ENCODE results near the gene PER2. TPM values are rescaled to one million over a fixed set of nuclear protein-coding genes. Genes with fewer than 3 reads are reported as not detected.

Gene PER2
- total and polyA plus RNA-seq, 2 donors (not counting 3 experiments of a cell fraction or from before 2014, with no cell fraction given), result 0.86 to 3.8 TPM

DNA sequence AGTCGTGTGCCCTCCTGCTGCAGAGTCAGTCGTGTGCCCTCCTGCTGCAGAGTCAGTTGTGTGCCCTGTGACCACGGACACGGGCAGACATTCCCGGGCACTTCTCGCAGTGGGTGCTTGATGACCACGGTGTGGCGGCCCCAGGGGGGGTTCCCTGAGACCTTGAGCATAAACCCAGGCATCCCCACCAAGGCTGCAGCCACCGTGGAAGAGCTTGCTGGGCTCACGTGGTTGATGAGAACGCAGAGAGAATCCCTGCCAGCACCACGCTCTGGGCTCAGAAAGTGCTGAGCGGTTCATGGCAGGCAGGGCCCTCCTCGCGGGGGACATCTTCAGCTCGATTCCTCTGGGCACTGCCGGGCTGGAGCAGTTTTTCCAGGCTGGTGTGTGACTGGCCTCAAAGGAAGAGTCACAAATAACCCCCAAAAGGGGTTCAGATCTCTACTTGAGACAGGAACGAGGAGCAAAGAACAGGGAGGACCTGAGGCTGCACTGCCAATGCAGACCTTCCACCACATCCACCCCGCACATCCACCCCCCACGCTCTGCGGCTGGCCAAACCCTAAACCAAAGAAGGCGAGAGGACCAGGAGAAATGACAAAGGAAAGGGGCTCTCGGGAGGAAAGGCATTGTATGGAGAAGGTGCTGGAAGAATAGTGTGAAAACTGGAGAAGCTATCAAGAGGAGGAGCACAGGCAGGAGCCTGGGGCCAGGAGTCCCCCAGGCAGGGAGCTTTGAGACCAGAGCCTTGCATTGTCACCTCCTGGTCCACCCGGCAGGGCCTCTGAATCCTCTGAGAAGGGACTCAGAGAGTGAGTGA lies 8.4 kb upstream of the PER2 start:
- no peak overlapping the region for H3K4me3 ChIP-seq (replicated peaks in 1 of 3; ENCODE audit: insufficient read depth in 1 of 3, low read depth in 1 of 3, low read length in 3 of 3)
- FAIRE-seq (no peak), DNase-seq (ENCODE audit: low read depth, low spot score) (no peak)
- H3K9me1 ChIP-seq (replicated peaks; ENCODE audit: control insufficient read depth, extremely low read depth, insufficient read depth, low read length), result no peaks in the 10 kb centered on the region
- H3K27ac ChIP-seq (ENCODE audit: insufficient read depth, low read depth, low read length), result no peak overlapping the region
- H3K9me3 ChIP-seq (replicated peaks; ENCODE audit: control insufficient read depth, insufficient read depth, low read length), result no peaks in the 10 kb centered on the region
- H3K36me3 ChIP-seq (ENCODE audit: control insufficient read depth in 2 of 2, extremely low read depth in 1 of 2, insufficient read depth in 2 of 2, low read length in 2 of 2), result no peaks in the 10 kb centered on the region
- ChIA-PET POLR2A (no interaction called here), CTCF (no interaction called here)
- intact Hi-C loops (cut with micrococcal nuclease) (no loop called here), dilution Hi-C loops (cut with MboI; ENCODE audit: extremely low pct_ligation_motif_present, low sequenced_read_pairs) (no loop called here)
- BruUV-seq (replicated peaks), result no TSS peak
- no peaks in the 10 kb centered on the region for H4K20me1 ChIP-seq (replicated peaks; ENCODE audit: control insufficient read depth, extremely low read depth, insufficient read depth, low read length)
- no peak overlapping the region for H2AFZ ChIP-seq (ENCODE audit: low read depth, low read length)
- H3K4me1 ChIP-seq (ENCODE audit: control insufficient read depth, extremely low read depth, insufficient read depth, low read length), result no peaks in the 10 kb centered on the region
- TF ChIP-seq, protein P1, sequence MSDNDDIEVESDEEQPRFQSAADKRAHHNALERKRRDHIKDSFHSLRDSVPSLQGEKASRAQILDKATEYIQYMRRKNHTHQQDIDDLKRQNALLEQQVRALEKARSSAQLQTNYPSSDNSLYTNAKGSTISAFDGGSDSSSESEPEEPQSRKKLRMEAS (IDR thresholded peaks at IDR 0.05; ENCODE audit: insufficient read depth, insufficient read length), result no peak
- TF ChIP-seq FOS (IDR thresholded peaks at IDR 0.05; ENCODE audit: borderline replicate concordance, insufficient read depth, low read length) (no peak), JUN (IDR thresholded peaks at IDR 0.05; ENCODE audit: borderline replicate concordance, insufficient read depth, insufficient read length, low read depth) (no peak), CTCF (IDR thresholded peaks at IDR 0.05; ENCODE audit: extremely low read depth in 1 of 2, insufficient read depth in 1 of 2, low read depth in 1 of 2, low read length in 2 of 2) (no peak), POLR2A (IDR thresholded peaks at IDR 0.05; ENCODE audit: low read depth, low read length) (no peak), GATA2 (IDR thresholded peaks at IDR 0.05; ENCODE audit: insufficient read depth, insufficient read length, low read depth, low read length) (no peak), EZH2 (IDR thresholded peaks at IDR 0.05; ENCODE audit: borderline replicate concordance, low read depth, low read length, severe bottlenecking) (no peak), MYC (IDR thresholded peaks at IDR 0.05; ENCODE audit: low read depth, low read length) (no peak), POLR2AphosphoS5 (IDR thresholded peaks at IDR 0.05; ENCODE audit: insufficient read depth, low read depth, low read length) (no peak)
- H3K9ac ChIP-seq (replicated peaks; ENCODE audit: extremely low read depth, insufficient read depth, low read length), result no peak overlapping the region
- H3K79me2 ChIP-seq (ENCODE audit: control insufficient read depth, insufficient read depth, low read length), result no peaks in the 10 kb centered on the region
- H3K4me2 ChIP-seq (ENCODE audit: insufficient read depth, low read length), result no peak overlapping the region
- peaks cover 0 to 4% of the 10 kb centered on the region in 2 experiments for H3K27me3 ChIP-seq (ENCODE audit: control insufficient read depth in 2 of 2, insufficient read depth in 2 of 2, low read length in 2 of 2)
